ENCODE data around the gene PRICKLE2.

- TF ChIP-seq SIN3A (IDR thresholded peaks at IDR 0.05; ENCODE audit: borderline replicate concordance, insufficient read depth, low read length) (no peak), POLR2AphosphoS5 (IDR thresholded peaks at IDR 0.05; ENCODE audit: low read depth, low read length) (no peak)
Measured at GRCh38 chr3:64108231-64108630, 117.0 kb downstream of the PRICKLE2 start.

All from PFSK-1 (cell line).